Stimulated activated CD8-positive, alpha-beta memory T cell treated with anti-CD3 and anti-CD28 coated beads, Interleukin-15, amount 100 ng/mL, for 4 hours (primary cell): ENCODE data around the gene COX6A1.
"Not testable (repeated sequence)": the region's sequence is repeated elsewhere in the genome, so short reads cannot be mapped to it uniquely, and the experiment has no call there.

Experiments used
- DNase-seq, 2 donors: peaks; one replicate each; pipeline ENCODE4 v3.0.0-alpha.2; 2020; ENCODE audit warnings: low read depth in 2 of 2

The COX6A1 gene

DNA sequence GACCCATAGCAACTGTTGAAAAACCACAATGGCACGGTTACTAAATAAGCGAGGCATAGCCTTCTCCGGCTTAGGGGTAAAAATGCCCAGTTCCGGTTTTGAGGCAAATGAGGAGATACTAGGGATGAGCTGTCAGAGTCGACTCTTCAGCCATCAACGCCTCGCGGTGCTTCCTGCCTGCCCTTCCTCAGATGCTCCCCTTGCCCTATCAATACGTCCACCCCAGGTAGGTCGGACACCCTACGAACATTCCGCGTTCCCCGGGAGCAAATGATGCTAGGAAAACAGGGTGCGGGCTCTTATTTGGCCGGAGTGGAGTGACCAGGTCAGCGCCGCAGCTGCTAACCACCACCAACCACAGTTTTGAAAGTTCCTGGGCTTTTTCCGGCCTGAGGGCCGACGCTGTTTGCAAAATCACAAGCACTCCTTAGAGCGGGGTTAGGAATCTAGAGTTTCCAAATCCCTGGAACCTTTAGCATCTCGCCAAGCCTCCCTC lies 30.5 kb downstream of the COX6A1 start:
- no peak for DNase-seq

- DNase-seq: peak in 1 of 2 donors; percentile 41
Observed at GRCh38 chr12:120468821-120469449, 31.0 kb downstream of the COX6A1 start.

- DNase-seq: peak; percentile 94 to 95
Observed at GRCh38 chr12:120469450-120470149, 31.7 kb downstream of the COX6A1 start, which contains the start of gene SRSF9. Gene SRSF9, minus strand, starts transcription at chr12:120469748. Its CDS starts 139 bp downstream, at chr12:120469609.

DNA sequence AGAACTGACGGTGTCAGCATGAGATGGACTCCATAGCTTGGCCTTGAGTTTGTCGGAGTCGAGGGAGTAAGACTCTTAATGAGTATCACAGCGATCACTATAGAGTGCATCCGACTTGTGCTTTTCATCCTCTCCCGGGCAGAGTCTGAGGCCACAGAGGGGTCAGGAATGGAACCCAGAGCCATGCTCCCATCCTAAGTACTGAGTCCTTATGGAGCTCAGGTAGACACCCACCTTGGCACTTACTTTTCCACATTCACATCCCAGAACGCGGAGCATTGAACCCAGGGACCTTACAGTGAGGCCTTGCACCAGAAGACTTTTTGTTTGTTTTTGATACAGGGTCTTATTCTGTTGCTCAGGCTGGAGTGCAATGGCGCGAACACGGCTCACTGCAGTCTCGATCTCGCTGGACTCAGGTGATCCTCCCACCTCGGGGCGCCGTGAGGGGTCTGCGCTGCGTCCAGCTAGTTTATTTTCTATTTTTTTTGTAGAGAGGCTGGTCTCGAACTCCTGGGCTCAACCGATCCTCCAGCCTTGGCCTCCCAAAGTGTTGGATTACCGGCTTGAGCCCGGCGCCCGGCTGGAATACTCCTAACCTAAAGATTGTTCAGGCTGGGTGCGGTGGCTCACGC lies 32.4 kb downstream of the COX6A1 start:
- no peak for DNase-seq

DNA sequence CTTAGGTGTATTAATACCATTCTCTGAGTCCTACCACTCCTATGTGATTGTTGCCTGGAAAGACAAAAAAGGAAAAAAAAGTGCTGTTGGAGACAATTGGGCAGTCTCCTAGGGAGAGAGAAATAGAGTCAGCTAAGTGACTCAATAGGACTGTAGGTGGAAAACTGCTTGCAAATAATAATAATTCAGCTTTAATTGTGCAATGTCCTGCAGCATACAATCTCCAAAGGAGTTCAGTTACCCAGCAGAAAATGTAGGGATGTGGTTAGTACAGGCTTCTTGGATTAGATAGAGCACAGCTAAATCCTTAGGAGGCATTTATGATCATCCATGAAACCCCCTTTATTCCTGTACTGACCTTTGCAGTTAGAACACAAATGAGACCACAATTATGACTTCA lies 34.6 kb downstream of the COX6A1 start:
- no peak for DNase-seq

DNA sequence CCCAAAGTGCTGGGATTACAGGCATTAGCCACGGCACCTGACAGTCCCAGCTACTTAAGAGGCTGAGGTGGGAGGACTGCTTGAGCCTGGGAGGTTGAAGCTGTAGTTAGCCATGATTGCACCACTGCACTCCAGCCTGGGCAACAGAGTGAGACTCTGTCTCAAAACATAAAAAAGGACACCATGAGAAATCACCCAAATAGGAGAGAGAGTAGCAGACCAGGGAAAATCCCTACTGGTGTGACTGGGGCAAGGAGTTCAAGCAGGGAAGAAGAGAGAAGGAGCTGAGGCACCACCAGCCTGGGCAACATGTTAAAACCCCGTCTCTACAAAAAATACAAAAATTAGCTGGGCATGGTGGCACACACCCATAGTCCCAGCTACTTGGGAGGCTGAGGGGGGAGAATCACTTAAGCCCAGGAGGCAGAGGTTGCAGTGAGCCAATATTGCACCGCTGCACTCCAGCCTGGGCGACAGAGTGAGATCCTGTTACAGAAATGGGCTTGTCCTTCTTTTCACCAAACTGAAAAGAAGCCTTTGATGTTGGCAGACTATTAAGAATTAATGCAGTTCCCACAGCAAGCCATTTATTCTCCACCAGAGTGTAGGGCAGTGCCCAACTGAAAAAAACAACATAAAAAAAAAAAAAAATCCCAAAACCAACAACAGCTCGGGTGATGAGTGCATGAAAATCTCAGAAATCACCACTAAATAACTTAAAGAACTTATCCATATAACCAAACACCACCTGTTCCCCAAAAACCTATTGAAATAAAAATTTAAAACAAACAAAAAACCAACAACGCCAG lies 36.1 kb downstream of the COX6A1 start:
- no peak for DNase-seq

GRCh38 chr12:120474616-120474960 lies 36.7 kb downstream of the COX6A1 start:
- no peak for DNase-seq

- DNase-seq: no peak
Observed at GRCh38 chr12:120475643-120476042, 37.7 kb downstream of the COX6A1 start.

DNA sequence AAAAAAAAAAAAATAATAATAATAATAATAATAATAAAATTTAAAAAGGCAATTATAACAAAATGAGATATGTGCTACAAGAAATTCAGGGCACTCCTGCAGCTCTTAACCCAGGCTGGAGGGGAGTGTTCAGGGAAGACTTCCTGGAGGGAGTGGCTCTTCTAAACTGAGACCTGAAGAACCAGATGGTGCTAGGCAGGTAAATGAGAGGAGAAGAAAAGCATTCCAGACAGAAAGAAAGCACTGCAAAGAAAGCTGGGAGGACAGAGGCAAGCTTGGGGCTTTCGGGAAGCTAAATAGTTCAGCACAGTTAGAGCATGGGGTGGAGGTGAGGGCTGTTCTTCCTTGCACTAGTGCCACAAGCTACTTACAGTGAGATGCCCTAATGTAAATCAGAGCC lies 41.5 kb downstream of the COX6A1 start:
- no peak for DNase-seq

- no peak for DNase-seq
Observed at GRCh38 chr12:120480211-120480610, 42.3 kb downstream of the COX6A1 start.

- DNase-seq: no peak
Observed at GRCh38 chr12:120481022-120481767, 43.3 kb downstream of the COX6A1 start.

GRCh38 chr12:120483621-120484020 lies 45.7 kb downstream of the COX6A1 start:
- no peak for DNase-seq

GRCh38 chr12:120485961-120486881 lies 48.3 kb downstream of the COX6A1 start:
- no peak for DNase-seq

- DNase-seq: not testable (repeated sequence)
Observed at GRCh38 chr12:120487552-120487951, 49.6 kb downstream of the COX6A1 start.

GRCh38 chr12:120488057-120488640 lies 50.2 kb downstream of the COX6A1 start:
- DNase-seq: no peak

DNA sequence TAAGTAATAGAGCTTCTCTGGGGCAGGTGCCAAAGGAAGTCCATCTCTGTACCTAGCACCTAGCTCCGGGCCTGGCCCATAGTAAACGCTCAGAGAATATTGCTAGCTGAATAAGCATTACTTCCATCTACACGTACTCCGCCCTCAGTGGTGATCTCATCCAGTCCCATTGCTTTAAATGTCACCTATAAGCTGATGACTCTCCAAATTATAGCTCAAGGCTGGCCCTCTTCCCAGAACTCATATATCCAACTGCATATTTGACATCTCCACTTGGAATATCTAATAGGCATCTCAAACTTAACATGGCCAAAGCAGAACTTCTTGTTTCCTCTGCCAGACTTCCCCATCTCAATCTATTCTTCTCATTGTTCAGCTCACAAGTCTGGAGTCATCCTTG lies 51.1 kb downstream of the COX6A1 start:
- DNase-seq: no peak

DNA sequence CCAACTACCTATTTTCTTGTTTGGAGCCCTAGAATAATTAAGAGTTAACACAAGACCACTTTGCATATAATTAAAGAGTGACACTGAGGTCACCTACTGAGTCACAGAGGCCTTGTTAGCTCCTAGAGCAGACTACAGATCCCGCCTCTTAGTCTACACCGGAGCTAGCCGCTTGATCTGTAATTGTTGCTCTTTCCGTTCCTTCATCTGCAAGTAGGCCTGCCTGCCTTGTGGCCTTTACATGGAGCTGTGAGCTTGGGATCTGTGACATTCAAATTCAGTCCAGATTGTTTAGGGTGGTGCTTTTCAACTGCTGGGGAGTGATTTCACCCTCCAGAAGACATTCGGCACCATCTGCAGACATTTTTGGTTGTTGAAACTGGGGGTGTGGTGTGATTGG lies 52.4 kb downstream of the COX6A1 start:
- DNase-seq: no peak
